ENCODE data around the gene SMIM24. TPM values are rescaled to one million over a fixed set of nuclear protein-coding genes. Genes with fewer than 3 reads are reported as not detected.

The SMIM24 gene
- polyA plus RNA-seq, 2 of the 4 experiments (the other 2 are of a cell fraction) = 1.0 to 1.2 TPM

GRCh38 chr19:3481241-3482090 lies 1.1 kb upstream of the SMIM24 start (continued):
- no peak for TF ChIP-seq HOXB13 (CRISPR knock-in tag; IDR thresholded peaks at IDR 0.05; ENCODE audit: low read depth)
- no peak for TF ChIP-seq HES2 (IDR thresholded peaks at IDR 0.05)
- no peak for TF ChIP-seq CHD4 (IDR thresholded peaks at IDR 0.05; ENCODE audit: borderline replicate concordance)
- no peak for TF ChIP-seq FOSL2 (IDR thresholded peaks at IDR 0.05)
- TF ChIP-seq FOSL2 (CRISPR knock-in tag; IDR thresholded peaks at IDR 0.05) = no peak
- TF ChIP-seq ZFP36 (IDR thresholded peaks at IDR 0.05; ENCODE audit: borderline replicate concordance, partially characterized antibody) = no peak

- H3K4me2 ChIP-seq = no peak overlapping the region; the same call in 2 of the 3 replicates
- no peaks in the 10 kb centered on the region; the same call in 2 of the 3 replicates for H3K4me1 ChIP-seq
- ATAC-seq (peak; percentile 45 to 47; a peak in 5 of 6 replicates), FAIRE-seq (no peak), DNase-seq (ENCODE audit: low read depth in 1 of 2, low spot score in 1 of 2) (peak in 1 of 2 experiments; percentile 47)
- WGBS (ENCODE audit: missing lambda C conversion rate) = 56% methylated on average over 6 of the region's 9 CpGs
- no peaks in the 10 kb centered on the region for H3K9me3 ChIP-seq
- H3K27ac ChIP-seq = no peak overlapping the region
- ChIA-PET POLR2A (no interaction called here), CTCF (interaction anchor here (1.0 to 2.0 kb wide), 5 partner anchors 50 to 175 kb away, joined by 3 to 7 read pairs (median 4); no protein-coding TSS in a partner anchor)
- no peak for TF ChIP-seq ZFP36 (IDR thresholded peaks at IDR 0.05; ENCODE audit: borderline replicate concordance, partially characterized antibody)
- no peak overlapping the region for H3K4me3 ChIP-seq
These were observed 500 bp downstream of the SMIM24 start for GRCh38 chr19:3479834-3480215.

- ChIA-PET CTCF (interaction anchor here (1.6 to 2.0 kb wide), 3 partner anchors 50 to 175 kb away, joined by 4 to 7 read pairs (median 4); no protein-coding TSS in a partner anchor), POLR2A (no interaction called here)
- Histone ChIP-seq H3K9me3 (no peaks in the 10 kb centered on the region), H3K4me1 (peaks cover 2% of the 10 kb centered on the region; the same call in 2 of the 3 replicates), H3K4me3 (no peak overlapping the region), H3K27ac (0 out of 6 replicates have a peak overlapping the region, but pooled peaks of 1 of the 2 experiments have one; percentile 21), H3K4me2 (peak overlapping the region; percentile 64)
- DNase-seq (ENCODE audit: low read depth in 1 of 2, low spot score in 1 of 2) (peak in 1 of 2 experiments; percentile 66), ATAC-seq (peak in 1 of 2 experiments; percentile 56; a peak in 3 of 6 replicates), FAIRE-seq (no peak)
- no peak for TF ChIP-seq CBX2 (IDR thresholded peaks at IDR 0.05; ENCODE audit: borderline replicate concordance, low read depth)
- TF ChIP-seq ELK1 (IDR thresholded peaks at IDR 0.05; ENCODE audit: low read depth, low read length) = no peak
- TF ChIP-seq REST (IDR thresholded peaks at IDR 0.05) = no peak
- no peak for TF ChIP-seq RAD21 (conservative IDR thresholded peaks at IDR 0.05 in 1 of 2, IDR thresholded peaks at IDR 0.05 in 1 of 2)
- no peak for TF ChIP-seq NPAS2 (CRISPR knock-in tag; IDR thresholded peaks at IDR 0.05; ENCODE audit: borderline replicate concordance)
- TF ChIP-seq HDAC2 (IDR thresholded peaks at IDR 0.05) = no peak
- no peak for TF ChIP-seq POLR2AphosphoS2 (conservative IDR thresholded peaks at IDR 0.05; ENCODE audit: low read length)
- TF ChIP-seq E2F6 (IDR thresholded peaks at IDR 0.05; ENCODE audit: borderline replicate concordance, low read depth) = no peak
- no peak for TF ChIP-seq FOXS1 (CRISPR knock-in tag; IDR thresholded peaks at IDR 0.05)
- TF ChIP-seq ZSCAN20 (CRISPR knock-in tag; IDR thresholded peaks at IDR 0.05) = no peak
- no peak for TF ChIP-seq SMC3 (IDR thresholded peaks at IDR 0.05)
- TF ChIP-seq ZNF302 (CRISPR knock-in tag; IDR thresholded peaks at IDR 0.05) = no peak
- TF ChIP-seq EP300 (IDR thresholded peaks at IDR 0.05) = no peak
- TF ChIP-seq TFCP2L1 (CRISPR knock-in tag; IDR thresholded peaks at IDR 0.05) = no peak
- TF ChIP-seq USF2 (IDR thresholded peaks at IDR 0.05) = no peak
- WGBS (ENCODE audit: missing lambda C conversion rate) = 3% methylated on average over 4 of the region's 7 CpGs
These were observed 1.0 kb downstream of the SMIM24 start for GRCh38 chr19:3479177-3479833.

Data from A549 (cell line).